ENCODE measurements around the gene GSTA4.

The GSTA4 gene

GRCh38 chr6:53023323-53023722 is 28.2 kb upstream of the GSTA4 start:
- Histone ChIP-seq H3F3A (ENCODE audit: insufficient read depth) (no peaks in the 10 kb centered on the region), H3K9me2 (replicated peaks; ENCODE audit: insufficient read depth, low read length) (no peaks in the 10 kb centered on the region), H3K4me3 (ENCODE audit: insufficient read depth, low read length, poor library complexity, severe bottlenecking) (no peak overlapping the region), H3K27me3 (ENCODE audit: low read length) (no peaks in the 10 kb centered on the region), H3K9me3 (ENCODE audit: insufficient read depth, low read length) (no peaks in the 10 kb centered on the region), H2AFZ (ENCODE audit: low read depth, low read length, severe bottlenecking) (no peak overlapping the region), H3K4me2 (ENCODE audit: low read depth, low read length, poor library complexity, severe bottlenecking) (no peak overlapping the region), H3K36me3 (ENCODE audit: low read length) (no peaks in the 10 kb centered on the region), H4K20me1 (ENCODE audit: low read depth, low read length) (no peaks in the 10 kb centered on the region), H3K79me2 (ENCODE audit: insufficient read depth, low read length) (no peaks in the 10 kb centered on the region), H3K9ac (ENCODE audit: low read length) (no peak overlapping the region), H3K27ac (ENCODE audit: low read depth, low read length) (no peak overlapping the region)
- TF ChIP-seq EZH2phosphoT487 (conservative IDR thresholded peaks at IDR 0.05; ENCODE audit: low read length) = no peak
- TF ChIP-seq, protein P1, sequence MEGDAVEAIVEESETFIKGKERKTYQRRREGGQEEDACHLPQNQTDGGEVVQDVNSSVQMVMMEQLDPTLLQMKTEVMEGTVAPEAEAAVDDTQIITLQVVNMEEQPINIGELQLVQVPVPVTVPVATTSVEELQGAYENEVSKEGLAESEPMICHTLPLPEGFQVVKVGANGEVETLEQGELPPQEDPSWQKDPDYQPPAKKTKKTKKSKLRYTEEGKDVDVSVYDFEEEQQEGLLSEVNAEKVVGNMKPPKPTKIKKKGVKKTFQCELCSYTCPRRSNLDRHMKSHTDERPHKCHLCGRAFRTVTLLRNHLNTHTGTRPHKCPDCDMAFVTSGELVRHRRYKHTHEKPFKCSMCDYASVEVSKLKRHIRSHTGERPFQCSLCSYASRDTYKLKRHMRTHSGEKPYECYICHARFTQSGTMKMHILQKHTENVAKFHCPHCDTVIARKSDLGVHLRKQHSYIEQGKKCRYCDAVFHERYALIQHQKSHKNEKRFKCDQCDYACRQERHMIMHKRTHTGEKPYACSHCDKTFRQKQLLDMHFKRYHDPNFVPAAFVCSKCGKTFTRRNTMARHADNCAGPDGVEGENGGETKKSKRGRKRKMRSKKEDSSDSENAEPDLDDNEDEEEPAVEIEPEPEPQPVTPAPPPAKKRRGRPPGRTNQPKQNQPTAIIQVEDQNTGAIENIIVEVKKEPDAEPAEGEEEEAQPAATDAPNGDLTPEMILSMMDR (IDR thresholded peaks at IDR 0.05; ENCODE audit: insufficient read depth, low read length, poor library complexity, severe bottlenecking) = no peak

GRCh38 chr6:53020005-53020744 is 25.1 kb upstream of the GSTA4 start:
- no peak overlapping the region for H3K9ac ChIP-seq (ENCODE audit: low read length)

DNA sequence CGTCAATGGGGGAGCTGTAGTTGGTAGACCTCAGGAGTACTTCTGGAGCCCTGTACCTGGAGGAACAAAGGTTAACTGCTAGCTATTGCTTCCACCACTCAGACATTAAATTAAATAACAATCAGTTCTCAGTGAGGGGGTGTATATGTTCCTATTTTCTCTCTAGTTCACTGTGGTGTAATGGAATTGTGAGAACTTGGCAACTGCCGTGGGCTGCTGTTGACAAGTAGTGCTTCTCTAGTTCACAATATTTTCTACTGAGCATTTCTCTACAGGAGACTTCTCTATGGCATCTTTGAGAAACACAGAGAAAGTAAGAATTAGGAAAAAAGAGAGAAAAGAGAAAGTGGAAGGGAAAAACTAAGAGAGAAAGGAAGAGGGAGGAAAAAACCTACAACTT is 23.4 kb upstream of the GSTA4 start:
- Histone ChIP-seq H3K4me3 (ENCODE audit: insufficient read depth, low read length, poor library complexity, severe bottlenecking) (no peak overlapping the region), H3K9me2 (replicated peaks; ENCODE audit: insufficient read depth, low read length) (no peaks in the 10 kb centered on the region), H2AFZ (ENCODE audit: low read depth, low read length, severe bottlenecking) (no peak overlapping the region), H3F3A (ENCODE audit: insufficient read depth) (no peaks in the 10 kb centered on the region), H3K27ac (ENCODE audit: low read depth, low read length) (no peak overlapping the region), H3K79me2 (ENCODE audit: insufficient read depth, low read length) (no peaks in the 10 kb centered on the region), H3K4me2 (ENCODE audit: low read depth, low read length, poor library complexity, severe bottlenecking) (no peak overlapping the region), H3K27me3 (ENCODE audit: low read length) (no peaks in the 10 kb centered on the region), H3K9me3 (ENCODE audit: insufficient read depth, low read length) (no peaks in the 10 kb centered on the region), H4K20me1 (ENCODE audit: low read depth, low read length) (no peaks in the 10 kb centered on the region), H3K9ac (ENCODE audit: low read length) (no peak overlapping the region), H3K36me3 (ENCODE audit: low read length) (no peaks in the 10 kb centered on the region)
- TF ChIP-seq, protein P1 (IDR thresholded peaks at IDR 0.05; ENCODE audit: insufficient read depth, low read length, poor library complexity, severe bottlenecking) = no peak
- TF ChIP-seq EZH2phosphoT487 (conservative IDR thresholded peaks at IDR 0.05; ENCODE audit: low read length) = no peak

More at GRCh38 chr6:53020005-53020744, 25.1 kb upstream of the GSTA4 start:
- H3K36me3 ChIP-seq (ENCODE audit: low read length) = no peaks in the 10 kb centered on the region
- H3K4me2 ChIP-seq (ENCODE audit: low read depth, low read length, poor library complexity, severe bottlenecking) = no peak overlapping the region
- H3K79me2 ChIP-seq (ENCODE audit: insufficient read depth, low read length) = no peaks in the 10 kb centered on the region
- no peak overlapping the region for H3K27ac ChIP-seq (ENCODE audit: low read depth, low read length)
- no peaks in the 10 kb centered on the region for H3K9me3 ChIP-seq (ENCODE audit: insufficient read depth, low read length)
- TF ChIP-seq, protein P1 (IDR thresholded peaks at IDR 0.05; ENCODE audit: insufficient read depth, low read length, poor library complexity, severe bottlenecking) = no peak
- no peak for TF ChIP-seq EZH2phosphoT487 (conservative IDR thresholded peaks at IDR 0.05; ENCODE audit: low read length)
- H2AFZ ChIP-seq (ENCODE audit: low read depth, low read length, severe bottlenecking) = no peak overlapping the region
- H3F3A ChIP-seq (ENCODE audit: insufficient read depth) = no peaks in the 10 kb centered on the region
- H4K20me1 ChIP-seq (ENCODE audit: low read depth, low read length) = no peaks in the 10 kb centered on the region
- H3K4me3 ChIP-seq (ENCODE audit: insufficient read depth, low read length, poor library complexity, severe bottlenecking) = no peak overlapping the region
- H3K27me3 ChIP-seq (ENCODE audit: low read length) = no peaks in the 10 kb centered on the region
- H3K9me2 ChIP-seq (replicated peaks; ENCODE audit: insufficient read depth, low read length) = no peaks in the 10 kb centered on the region
